BJ (cell line): Measurements from ENCODE around the gene TSPYL1. TPM values are rescaled to one million over a fixed set of nuclear protein-coding genes. Genes with fewer than 3 reads are reported as not detected.

Source experiments
- CTCF ChIA-PET: fragments of 350-600 bp; formaldehyde crosslinking; extraction: SDS; loops from one replicate; lab custom pipeline; 2021; ENCODE audit warnings: antibody characterized with exemption, inconsistent platforms; lab: Yijun Ruan, JAX
- POLR2A ChIA-PET: fragments of 300-600 bp; sonication (Branson Sonifier 250); formaldehyde crosslinking; extraction: SDS; loops from one replicate; lab custom pipeline; 2021; ENCODE audit warnings: antibody characterized with exemption; lab: Charles Lee
- DNase-seq: peaks from one replicate; pipeline ENCODE4 v3.0.0-alpha.2; 2011; ENCODE audit warnings: low read depth
- H3K27me3 ChIP-seq: 2 replicates; pipeline ENCODE4 v1.6.0; 2011; ENCODE audit warnings: low read length; ENCODE audit not compliant: control insufficient read depth, insufficient read depth
- H3K36me3 ChIP-seq: 2 replicates; pipeline ENCODE4 v1.5.1; 2011; ENCODE audit warnings: low read length; ENCODE audit not compliant: control insufficient read depth, insufficient read depth
- H3K4me3 ChIP-seq: 2 replicates; pipeline ENCODE4 v1.5.1; 2011; ENCODE audit warnings: low read depth, mild to moderate bottlenecking, control low read depth, low read length
- polyA plus RNA-seq: library from polyadenylated mRNA; depleted of rRNA; stranded (reverse); fragments of >200 nt; gene quantifications from 2 replicates; pipeline ENCODE4 v1.2.3, GENCODE V29; 2011
- TF ChIP-seq, protein P1 (sequence below): IDR thresholded peaks from 2 replicates; pipeline ENCODE4 v1.5.1; 2011; ENCODE audit warnings: low read depth, mild to moderate bottlenecking, control low read depth, inconsistent platforms, low read length, moderate library complexity; ENCODE audit not compliant: insufficient read depth

Gene TSPYL1
- polyA plus RNA-seq, 1 experiment: 31.9 TPM

- Histone ChIP-seq H3K36me3 (no peaks in the 10 kb centered on the region), H3K4me3 (no peak overlapping the region), H3K27me3 (no peaks in the 10 kb centered on the region)
- TF ChIP-seq, protein P1, sequence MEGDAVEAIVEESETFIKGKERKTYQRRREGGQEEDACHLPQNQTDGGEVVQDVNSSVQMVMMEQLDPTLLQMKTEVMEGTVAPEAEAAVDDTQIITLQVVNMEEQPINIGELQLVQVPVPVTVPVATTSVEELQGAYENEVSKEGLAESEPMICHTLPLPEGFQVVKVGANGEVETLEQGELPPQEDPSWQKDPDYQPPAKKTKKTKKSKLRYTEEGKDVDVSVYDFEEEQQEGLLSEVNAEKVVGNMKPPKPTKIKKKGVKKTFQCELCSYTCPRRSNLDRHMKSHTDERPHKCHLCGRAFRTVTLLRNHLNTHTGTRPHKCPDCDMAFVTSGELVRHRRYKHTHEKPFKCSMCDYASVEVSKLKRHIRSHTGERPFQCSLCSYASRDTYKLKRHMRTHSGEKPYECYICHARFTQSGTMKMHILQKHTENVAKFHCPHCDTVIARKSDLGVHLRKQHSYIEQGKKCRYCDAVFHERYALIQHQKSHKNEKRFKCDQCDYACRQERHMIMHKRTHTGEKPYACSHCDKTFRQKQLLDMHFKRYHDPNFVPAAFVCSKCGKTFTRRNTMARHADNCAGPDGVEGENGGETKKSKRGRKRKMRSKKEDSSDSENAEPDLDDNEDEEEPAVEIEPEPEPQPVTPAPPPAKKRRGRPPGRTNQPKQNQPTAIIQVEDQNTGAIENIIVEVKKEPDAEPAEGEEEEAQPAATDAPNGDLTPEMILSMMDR: no peak
- DNase-seq: no peak
- CTCF ChIA-PET: no interaction called here
- POLR2A ChIA-PET: no interaction called here
Observed at GRCh38 chr6:116314878-116315277, 35.1 kb upstream of the TSPYL1 start.

DNA sequence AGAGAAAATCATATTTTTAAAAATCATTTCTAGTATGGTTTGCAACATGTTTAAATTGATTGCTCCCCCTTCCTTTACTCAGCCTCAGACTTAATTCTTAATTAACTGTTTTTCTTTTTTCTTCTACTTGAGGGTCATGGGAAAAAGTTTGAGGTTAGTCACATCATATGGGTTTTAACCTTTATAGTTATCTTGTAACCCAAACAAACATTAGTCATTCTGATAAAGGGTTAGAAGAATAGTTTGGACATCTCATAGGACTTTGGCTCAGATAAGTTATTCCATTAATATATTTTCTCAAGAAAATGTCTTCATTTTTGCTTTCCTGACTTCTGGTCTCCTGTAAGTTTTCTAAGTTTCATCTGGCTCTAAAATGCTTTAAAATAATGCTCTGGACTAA, 34.5 kb upstream of the TSPYL1 start:
- Histone ChIP-seq H3K27me3 (no peaks in the 10 kb centered on the region), H3K4me3 (no peak overlapping the region), H3K36me3 (no peaks in the 10 kb centered on the region)
- no peak for DNase-seq
- POLR2A ChIA-PET: no interaction called here
- TF ChIP-seq, protein P1: no peak
- CTCF ChIA-PET: no interaction called here

- Histone ChIP-seq H3K27me3 (no peaks in the 10 kb centered on the region), H3K4me3 (no peak overlapping the region), H3K36me3 (no peaks in the 10 kb centered on the region)
- DNase-seq: peak; percentile 44
- POLR2A ChIA-PET: no interaction called here
- CTCF ChIA-PET: interaction anchor here (1.0 to 1.1 kb wide), 2 partner anchors 24 to 106 kb away, joined by 3 read pairs; no protein-coding TSS in a partner anchor
- TF ChIP-seq, protein P1: no peak
Observed at GRCh38 chr6:116313101-116313776, 33.5 kb upstream of the TSPYL1 start.

GRCh38 chr6:116309657-116310056, 29.9 kb upstream of the TSPYL1 start:
- no peaks in the 10 kb centered on the region for H3K27me3 ChIP-seq
- no peaks in the 10 kb centered on the region for H3K36me3 ChIP-seq
- TF ChIP-seq, protein P1: no peak
- no peak overlapping the region for H3K4me3 ChIP-seq
- ChIA-PET POLR2A (no interaction called here), CTCF (no interaction called here)
- no peak for DNase-seq

GRCh38 chr6:116309001-116309400, 29.3 kb upstream of the TSPYL1 start:
- H3K4me3 ChIP-seq: no peak overlapping the region
- H3K36me3 ChIP-seq: no peaks in the 10 kb centered on the region
- no peak for DNase-seq
- no peaks in the 10 kb centered on the region for H3K27me3 ChIP-seq
- CTCF ChIA-PET: no interaction called here
- POLR2A ChIA-PET: no interaction called here
- TF ChIP-seq, protein P1: no peak
